Measurements from ENCODE around the gene PRKCE.

The PRKCE gene

DNA sequence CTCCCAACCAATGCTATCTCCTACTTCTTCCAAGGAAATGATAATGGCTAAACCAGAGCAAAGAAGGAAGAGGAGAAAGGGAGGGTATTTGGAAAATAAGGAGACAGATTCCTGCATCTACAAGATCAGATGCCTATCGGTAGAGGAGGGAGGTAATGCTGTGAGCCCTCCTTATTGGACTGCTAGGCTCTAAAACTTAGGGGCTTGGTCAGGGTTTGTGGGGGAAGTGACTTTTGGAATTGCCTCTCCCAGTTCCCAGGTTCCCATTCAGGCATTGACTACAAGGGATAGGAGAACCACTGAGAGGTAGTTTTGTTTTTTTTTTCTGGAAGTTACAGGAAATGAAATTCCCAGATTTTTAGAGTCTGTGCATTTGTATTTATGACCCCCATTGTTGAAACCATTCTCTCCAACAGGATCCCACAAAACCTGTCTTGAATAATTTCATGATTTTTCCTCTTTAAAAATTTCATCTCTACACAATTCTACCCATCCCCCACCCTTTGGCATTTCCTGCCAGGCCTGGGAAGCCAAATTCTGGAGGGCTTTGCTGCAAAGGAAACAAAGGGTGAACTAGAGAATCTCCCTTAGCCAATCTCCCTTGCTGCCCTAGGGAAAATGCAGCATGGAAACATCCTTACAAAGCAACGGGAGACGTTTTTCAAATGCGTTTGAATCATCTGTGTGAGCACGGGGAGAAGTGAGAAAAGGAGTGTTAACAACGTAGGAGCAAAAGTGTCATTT lies 363.6 kb downstream of the PRKCE start:
- DNase-seq (ENCODE audit: low spot score), result no peak

DNA sequence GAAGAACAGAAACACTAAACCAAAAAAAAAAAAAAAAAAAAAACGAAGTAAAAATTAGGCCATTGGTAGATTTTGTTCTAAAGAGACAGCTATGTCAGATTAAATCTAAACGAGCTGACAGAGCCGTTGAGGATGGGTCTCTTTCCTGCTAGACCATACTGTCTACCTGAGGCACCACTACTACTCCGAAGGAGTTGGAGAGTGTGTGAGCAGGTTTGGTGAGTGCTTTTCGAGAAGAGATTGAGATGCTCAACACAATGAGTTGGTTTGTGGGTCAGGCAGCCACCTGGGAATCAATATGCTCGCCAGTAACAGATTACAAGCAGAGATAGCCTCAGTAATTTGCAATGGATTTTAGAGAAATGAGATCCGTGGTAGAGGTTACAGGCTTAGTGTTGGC lies 364.2 kb downstream of the PRKCE start:
- DNase-seq (ENCODE audit: low spot score), result no peak

- DNase-seq (ENCODE audit: low spot score), result no peak
Observed at GRCh38 chr2:46016091-46016490, 364.6 kb downstream of the PRKCE start.

DNA sequence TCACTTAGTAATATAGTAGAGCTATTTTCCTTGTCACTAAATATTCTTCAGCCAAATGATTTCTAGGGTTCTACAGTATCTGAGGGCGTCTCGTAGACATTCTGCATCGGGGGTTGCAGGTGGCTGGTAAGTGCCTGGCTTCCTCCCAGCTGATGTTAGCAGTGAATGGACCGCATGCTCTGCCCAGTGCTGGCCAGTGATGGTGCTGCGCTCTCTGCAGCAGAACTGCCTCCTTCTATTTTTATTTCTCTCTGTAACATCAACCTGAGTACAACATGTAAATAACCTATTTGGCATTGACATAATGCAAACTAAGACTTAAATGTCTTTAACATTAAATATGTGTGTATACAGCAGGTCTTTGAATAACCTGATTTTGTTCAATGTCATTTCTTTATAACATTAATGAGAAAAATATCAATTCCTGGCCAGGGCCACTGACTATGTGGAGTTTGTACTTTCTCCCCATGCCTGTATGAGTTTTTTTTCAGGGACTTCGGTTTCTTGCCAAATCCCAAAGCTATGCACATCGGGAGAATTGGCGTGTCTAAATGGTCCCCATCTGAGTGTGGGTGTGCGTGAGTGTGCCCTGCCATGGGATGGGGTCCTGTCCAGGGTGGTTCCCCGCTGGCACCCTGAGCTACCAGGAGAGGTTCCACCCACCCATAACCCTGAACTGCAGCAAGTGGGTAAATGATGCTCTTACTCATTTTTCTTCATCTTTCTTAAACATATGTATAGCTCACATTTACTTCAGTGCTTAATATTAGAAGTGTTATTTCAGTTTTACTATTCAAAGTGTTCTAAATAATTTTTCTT lies 367.5 kb downstream of the PRKCE start:
- no peak for DNase-seq (ENCODE audit: low spot score)

- no peak for DNase-seq (ENCODE audit: low spot score)
Observed at GRCh38 chr2:46020416-46020815, 368.9 kb downstream of the PRKCE start.

DNA sequence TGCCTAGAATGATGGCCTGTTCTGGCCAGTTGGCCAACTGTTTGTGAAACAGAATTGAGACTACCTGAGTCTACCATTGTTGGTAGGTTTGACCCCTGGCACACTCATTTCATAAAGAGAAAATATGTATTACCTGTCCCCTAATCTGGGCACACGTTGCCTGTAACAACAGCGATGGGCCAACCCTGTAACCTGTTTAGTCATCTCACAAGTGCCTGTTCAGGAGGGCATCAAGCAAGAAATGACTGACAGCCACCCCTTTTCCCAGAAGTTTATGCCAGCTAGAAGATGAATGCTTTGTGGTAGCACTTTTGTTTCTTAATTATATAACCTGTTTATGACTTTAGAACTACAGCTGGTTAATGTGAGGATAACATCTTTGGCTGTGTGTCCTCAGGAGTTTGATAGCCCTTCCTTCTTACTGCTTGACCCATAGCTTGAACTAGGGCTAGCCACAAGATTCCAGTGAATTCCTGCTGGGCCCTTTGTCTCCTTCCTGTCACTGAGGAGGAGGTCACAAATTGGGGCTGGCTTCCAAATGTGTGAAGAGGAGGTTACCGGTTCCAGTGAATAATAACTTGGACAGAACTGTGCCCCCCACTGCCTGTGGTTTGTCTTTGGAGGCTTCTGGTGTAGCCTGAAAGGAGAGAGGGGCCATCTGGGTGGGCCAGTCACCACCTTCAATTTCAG lies 371.8 kb downstream of the PRKCE start:
- DNase-seq (ENCODE audit: low spot score), result no peak

DNA sequence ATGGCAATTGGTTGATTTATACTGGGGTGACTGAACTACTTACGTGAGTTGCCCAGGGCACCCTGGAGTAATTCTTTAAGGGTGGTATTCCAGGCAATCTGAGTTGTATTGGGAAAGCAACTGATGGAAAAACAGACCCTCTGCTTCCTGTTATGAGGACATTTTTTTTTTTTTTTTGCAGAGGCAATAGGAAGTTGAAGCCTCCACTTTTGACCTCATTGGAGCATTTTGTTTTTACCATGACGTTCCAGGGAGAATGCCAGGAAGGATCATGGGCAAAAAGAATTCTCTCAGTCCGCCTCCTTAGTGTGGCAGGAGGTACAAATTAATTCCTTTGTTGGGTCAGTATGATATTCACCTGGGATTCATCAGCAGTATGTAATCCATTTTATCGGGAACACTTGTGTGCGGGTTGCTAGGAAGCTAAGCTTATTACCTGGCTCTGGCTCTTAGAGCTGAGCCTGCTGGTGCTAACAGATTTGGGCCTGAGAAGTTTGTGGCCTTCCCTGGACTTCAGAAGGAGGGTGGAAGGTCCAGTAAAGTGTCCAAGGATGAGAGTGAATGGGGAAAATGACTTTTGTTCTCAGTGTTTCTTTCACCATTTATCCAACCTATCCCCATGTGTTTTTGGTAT lies 372.8 kb downstream of the PRKCE start:
- no peak for DNase-seq (ENCODE audit: low spot score)

DNA sequence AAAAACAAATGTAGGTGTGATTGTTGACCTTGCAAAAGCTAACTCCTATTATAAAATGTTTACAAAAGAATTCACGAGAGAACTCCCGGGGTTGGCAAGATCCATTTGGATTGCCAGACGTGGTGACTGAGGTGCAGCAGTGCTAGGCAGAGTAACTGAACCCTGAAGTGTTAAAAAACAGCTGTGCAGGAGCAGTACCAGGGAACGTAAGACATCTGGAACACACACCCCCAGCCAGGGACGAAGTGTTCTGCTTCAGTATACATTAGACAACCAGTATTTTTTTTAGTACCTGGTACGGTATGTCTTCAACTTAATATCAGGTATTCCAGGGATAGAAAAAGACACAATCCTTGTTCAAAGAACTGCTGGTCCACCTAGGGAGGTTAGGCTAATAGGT lies 373.6 kb downstream of the PRKCE start:
- DNase-seq (ENCODE audit: low spot score), result no peak

- no peak for DNase-seq (ENCODE audit: low spot score)
Observed at GRCh38 chr2:46025676-46026075, 374.2 kb downstream of the PRKCE start.

DNA sequence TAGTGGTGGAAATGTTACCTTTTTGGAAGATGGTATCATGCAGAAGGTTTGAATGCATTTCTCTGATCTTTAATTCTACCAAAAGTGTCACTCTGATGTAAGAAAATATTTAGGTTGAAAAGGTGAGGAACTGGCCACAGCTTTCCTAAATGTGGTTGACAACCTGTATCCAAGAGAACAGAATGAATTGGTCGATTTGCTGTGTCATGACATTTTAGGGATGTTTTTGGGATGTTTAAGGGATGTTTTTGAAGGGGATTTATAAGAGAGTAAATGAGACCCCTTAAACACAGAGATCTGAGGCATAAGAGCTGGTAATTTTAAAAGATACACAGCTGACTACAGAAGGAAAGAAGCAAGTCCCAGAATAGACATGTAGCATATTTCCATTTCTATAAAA lies 375.0 kb downstream of the PRKCE start:
- no peak for DNase-seq (ENCODE audit: low spot score)

DNA sequence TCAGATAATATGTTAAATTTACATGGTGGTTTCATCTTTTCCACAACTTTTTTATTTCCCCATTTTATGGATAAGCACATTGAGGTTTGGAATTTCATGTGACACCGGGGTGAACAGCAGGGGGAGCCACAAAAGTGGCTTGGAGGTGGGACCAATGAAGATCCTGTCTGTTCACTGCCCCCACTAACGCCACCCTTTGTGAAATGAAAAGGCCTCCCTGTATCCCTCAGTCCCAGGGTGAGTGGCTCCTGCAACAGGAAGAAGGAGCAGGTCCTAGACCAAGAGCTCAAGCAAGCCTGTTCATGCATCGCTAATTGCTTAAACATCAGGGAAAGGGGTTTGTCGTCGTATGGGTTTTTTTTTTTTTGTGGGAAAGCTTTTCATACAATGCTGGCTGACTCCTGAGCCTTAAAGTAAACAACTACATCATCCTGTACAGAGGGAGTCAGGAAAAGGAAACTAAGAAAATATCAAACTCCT lies 377.9 kb downstream of the PRKCE start:
- DNase-seq (ENCODE audit: low spot score), result no peak

GRCh38 chr2:46030330-46030729 lies 378.9 kb downstream of the PRKCE start:
- no peak for DNase-seq (ENCODE audit: low spot score)

DNA sequence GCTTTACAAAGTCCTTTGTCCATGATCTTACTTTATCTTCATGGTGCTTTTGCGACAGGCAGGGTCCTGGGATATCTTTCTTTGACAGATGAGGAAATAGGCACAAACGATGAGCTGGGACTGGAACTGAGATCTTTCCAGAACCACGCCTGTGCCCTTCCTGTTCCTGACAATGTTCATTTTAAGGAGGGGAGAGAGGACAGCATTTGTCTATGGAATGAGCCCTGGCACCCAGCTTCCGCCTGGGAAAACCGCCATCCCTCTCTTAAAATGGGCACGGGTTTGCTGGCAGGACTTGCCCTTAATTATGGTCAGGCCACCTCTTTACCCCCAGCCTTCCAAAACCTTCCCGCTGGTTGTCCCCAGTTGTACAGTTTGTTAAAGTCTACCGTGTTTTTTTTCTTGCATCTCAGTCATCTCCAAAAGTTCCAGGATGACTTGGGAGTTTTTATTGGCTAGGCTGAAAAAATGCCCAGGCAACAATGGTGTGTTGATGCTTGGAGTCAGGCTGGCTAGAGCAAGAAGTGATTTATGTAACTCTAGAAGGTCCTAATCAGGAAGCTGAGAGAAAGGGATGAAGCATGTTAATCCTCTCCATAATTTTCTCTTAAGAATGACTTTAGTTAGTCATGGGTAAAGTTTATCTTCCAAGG lies 380.8 kb downstream of the PRKCE start:
- no peak for DNase-seq (ENCODE audit: low spot score)

DNA sequence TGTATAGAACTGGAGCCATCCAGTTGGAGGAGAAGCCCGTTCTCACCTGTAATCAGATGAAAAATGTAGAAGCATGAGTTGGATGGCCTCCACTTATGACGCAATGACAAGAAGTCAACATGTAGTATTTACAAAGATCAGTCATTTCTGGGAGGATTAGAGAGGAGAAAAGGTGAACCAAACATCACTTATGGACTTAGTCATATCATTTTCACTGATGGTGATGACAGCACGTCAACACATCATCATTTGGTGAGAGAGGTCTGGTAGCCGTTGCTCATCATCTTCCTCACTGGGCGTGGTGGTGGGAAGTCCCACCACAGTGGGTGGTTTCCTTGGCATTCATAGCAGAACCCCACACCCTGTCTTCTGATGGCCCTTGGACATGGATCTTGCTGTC lies 381.5 kb downstream of the PRKCE start:
- DNase-seq (ENCODE audit: low spot score), result no peak

DNA sequence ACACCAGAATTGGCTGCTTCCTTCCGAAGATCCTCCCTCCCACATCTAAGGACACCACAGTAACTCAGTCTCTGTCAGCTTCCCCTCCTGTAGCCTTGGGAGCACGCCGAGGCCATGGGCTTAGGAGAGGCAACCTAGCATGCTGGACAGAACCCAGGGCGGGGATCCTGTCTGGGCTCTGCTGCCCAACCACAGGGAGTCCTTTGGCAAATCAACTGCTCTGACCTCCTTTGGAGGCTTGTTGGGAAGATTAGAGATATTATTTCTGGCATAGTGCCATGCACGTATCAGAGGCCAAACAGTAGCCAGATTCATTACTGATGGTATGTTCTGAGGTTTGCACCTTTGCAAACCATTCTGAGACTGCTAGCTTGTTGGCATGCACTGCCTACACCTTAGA lies 383.1 kb downstream of the PRKCE start:
- no peak for DNase-seq (ENCODE audit: low spot score)

DNA sequence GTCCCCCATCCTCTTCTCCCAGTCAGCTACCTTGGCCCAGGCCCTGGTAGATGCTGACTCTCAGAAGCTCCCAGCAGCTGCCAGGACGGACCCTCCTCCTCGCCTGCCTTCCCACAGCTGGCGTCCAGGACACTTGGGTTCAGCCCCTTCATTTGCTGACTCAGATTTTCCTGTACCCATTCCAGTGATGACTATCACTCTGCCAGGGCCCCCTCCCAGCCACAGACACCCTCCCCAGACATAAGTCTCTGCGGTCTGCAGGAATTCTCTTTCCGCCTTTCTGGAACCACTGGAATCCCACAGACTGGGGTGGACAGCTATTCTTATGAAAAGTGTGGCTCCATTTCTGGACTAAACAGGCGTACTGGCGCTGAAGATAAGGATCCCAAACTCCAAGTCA lies 385.5 kb downstream of the PRKCE start:
- DNase-seq (ENCODE audit: low spot score), result no peak

DNA sequence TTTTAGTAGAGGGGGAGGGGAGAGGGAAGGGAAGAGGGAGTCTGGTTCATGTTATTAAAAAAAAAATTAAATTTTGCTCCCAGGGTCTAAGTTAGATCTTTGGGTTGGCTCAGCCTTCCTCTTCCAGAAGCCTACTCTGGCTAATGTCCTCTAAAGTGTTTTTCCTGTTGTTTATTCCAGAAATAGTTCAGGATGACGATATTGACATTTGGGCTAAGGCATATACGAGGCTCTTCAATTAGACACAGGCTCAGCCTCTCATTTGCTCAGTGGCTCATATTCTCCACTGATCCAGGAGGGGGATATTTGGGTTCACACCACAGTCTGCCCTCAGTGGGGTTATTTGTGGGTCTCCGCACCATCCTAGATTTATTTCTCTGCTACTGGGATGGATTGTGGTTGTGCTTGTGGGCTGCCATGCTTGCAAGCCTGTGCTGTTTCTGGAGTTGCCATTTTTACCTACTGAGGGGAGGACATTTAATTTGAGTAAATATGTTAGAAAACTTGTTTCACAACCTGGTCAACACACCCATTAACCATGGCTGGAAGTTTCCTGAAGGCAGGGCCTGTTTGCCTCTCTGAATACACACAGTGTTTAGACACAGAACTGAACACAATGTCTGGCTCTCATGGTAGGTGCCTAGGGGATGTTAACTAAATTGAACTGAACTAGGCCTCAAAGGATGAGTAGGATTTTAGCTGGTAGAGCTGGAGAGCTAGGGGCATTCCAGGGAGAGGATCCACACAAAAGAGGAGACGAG lies 388.2 kb downstream of the PRKCE start:
- no peak for DNase-seq (ENCODE audit: low spot score)

GRCh38 chr2:46040563-46041155 lies 389.2 kb downstream of the PRKCE start:
- DNase-seq (ENCODE audit: low spot score), result peak; percentile 11

GRCh38 chr2:46041434-46041833 lies 390.0 kb downstream of the PRKCE start:
- no peak for DNase-seq (ENCODE audit: low spot score)

DNA sequence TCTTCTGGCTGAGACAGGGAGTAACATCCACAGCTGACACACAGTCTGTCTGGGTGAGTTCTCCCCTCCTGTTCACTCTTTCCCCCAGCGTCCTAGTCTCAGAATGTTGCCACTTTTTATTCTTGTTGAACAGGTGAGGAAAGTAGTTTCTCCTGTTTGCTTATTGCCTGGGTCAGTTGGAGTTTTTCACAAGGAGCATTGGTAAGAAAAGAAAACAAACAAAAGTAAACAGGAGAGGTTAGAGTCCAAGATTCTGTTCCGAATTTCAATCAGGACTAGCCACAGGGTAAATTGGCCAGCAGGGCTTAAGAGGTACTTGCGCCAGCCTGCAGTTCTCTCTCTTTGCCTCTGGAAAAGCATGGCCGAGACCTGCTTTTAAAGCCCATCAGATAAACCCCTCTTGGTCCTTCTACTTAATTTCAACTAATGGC lies 390.7 kb downstream of the PRKCE start:
- no peak for DNase-seq (ENCODE audit: low spot score)

- DNase-seq (ENCODE audit: low spot score), result no peak
Observed at GRCh38 chr2:46042711-46043110, 391.2 kb downstream of the PRKCE start.
